Ishikawa (cell line): Measurements from ENCODE around the gene GPNMB.
A peak's percentile ranks its signal among the peaks of the same experiment; 100 is the strongest.

Experiments used
- EP300 ChIP-seq: IDR thresholded peaks from 2 replicates; pipeline ENCODE4 v1.6.1; 2012; ENCODE audit warnings: borderline replicate concordance
- MAX ChIP-seq: IDR thresholded peaks from 2 replicates; pipeline ENCODE4 v1.6.1; 2012
- REST ChIP-seq: IDR thresholded peaks from 2 replicates; pipeline ENCODE4 v1.6.1; 2012; ENCODE audit warnings: low read depth, mild to moderate bottlenecking
- TAF1 ChIP-seq: IDR thresholded peaks from 2 replicates; pipeline ENCODE4 v1.6.1; 2012; ENCODE audit warnings: low read depth, mild to moderate bottlenecking
- TCF12 ChIP-seq: IDR thresholded peaks from 2 replicates; pipeline ENCODE4 v1.6.1; 2012; ENCODE audit warnings: low read depth
- ZBTB7A ChIP-seq: IDR thresholded peaks from 2 replicates; pipeline ENCODE4 v1.6.1; 2012; ENCODE audit warnings: low read depth

GRCh38 chr7:23298141-23298881, 51.7 kb downstream of the GPNMB start:
- TF ChIP-seq TAF1 (no peak), MAX (peak; percentile 43; the same call in 1 of the 2 replicates), EP300 (peak; percentile 82; the same call in 1 of the 2 replicates), REST (no peak), TCF12 (peak; percentile 79), ZBTB7A (no peak)
